Body of pancreas (tissue), 4 donors: Measurements from ENCODE around the gene NR2C2. TPM values are rescaled to one million over a fixed set of nuclear protein-coding genes. Genes with fewer than 3 reads are reported as not detected.

Experiments used
- ATAC-seq: fragments of 150-250 bp; one replicate; pipeline ENCODE4 v1.9.1; 2016
- DNase-seq, 4 donors: peaks; one replicate each; pipeline ENCODE4 v3.0.0-alpha.2; 2019
- H3K27ac ChIP-seq, 4 donors: fragments of 200-600 bp; sonication (generic); 1 replicate in 3 of 4; 2 replicates in 1 of 4; pipeline versions ENCODE4 v1.5.1 to v1.6.1; 2016 to 2019; ENCODE audit warnings: mild to moderate bottlenecking in 1 of 4, mixed read lengths in 1 of 4, moderate library complexity in 1 of 4
- H3K27me3 ChIP-seq, 2 donors: fragments of 200-600 bp; sonication (generic); one replicate each; pipeline ENCODE4 v1.6.0; 2016; ENCODE audit warnings: mild to moderate bottlenecking in 1 of 2
- H3K36me3 ChIP-seq, 2 donors: fragments of 200-600 bp; sonication (generic); replicated peaks in 1 of 2; 2 replicates each; pipeline ENCODE4 v1.5.1; 2016; ENCODE audit warnings: low read depth in 2 of 2; ENCODE audit not compliant: insufficient read depth in 1 of 2
- H3K4me1 ChIP-seq: fragments of 200-600 bp; sonication (generic); one replicate; pipeline ENCODE4 v1.6.0; 2016
- H3K4me3 ChIP-seq, 2 donors: fragments of 200-600 bp; sonication (generic); 1 replicate in 1 of 2; 2 replicates in 1 of 2; pipeline ENCODE4 v1.5.1; 2016 to 2019
- H3K9me3 ChIP-seq, 3 donors: fragments of 200-600 bp; sonication (generic); 1 replicate in 2 of 3; 2 replicates in 1 of 3; pipeline ENCODE4 v1.5.1; 2016
- POLR2A ChIP-seq, 3 donors: fragments of 450-650 bp; IDR thresholded peaks; one replicate each; pipeline ENCODE4 v1.6.1; 2016; ENCODE audit warnings: antibody characterized with exemption in 3 of 3, mild to moderate bottlenecking in 2 of 3
- WGBS, 2 donors: methylation state at CpG; one replicate each; pipeline ENCODE4 v1.1.5; 2017; 5-methylcytosine and 5-hydroxymethylcytosine counted together
- intact Hi-C: fragments of 100-400 bp; cut with DNase I; formaldehyde crosslinking; loops from one replicate; pipeline ENCODE4 v1.15.1; 2023
- total RNA-seq, 2 donors: library from RNA; depleted of rRNA; stranded (reverse); fragments of >200 nt; gene quantifications; one replicate each; pipeline ENCODE4 v1.1.0, GENCODE V29; 2016
- TF ChIP-seq, protein P1 (sequence below), 7 experiments: fragments of 450-650 bp in 4 of 7; fragments of 200-600 bp in 3 of 7; sonication (generic) in 3 of 7; IDR thresholded peaks; one replicate each; pipeline ENCODE4 v1.5.1; 2016 to 2019; ENCODE audit warnings: antibody characterized with exemption in 7 of 7

Gene NR2C2
- total RNA-seq, 2 donors from 2014 or later: 16.9 to 22.1 TPM

DNA sequence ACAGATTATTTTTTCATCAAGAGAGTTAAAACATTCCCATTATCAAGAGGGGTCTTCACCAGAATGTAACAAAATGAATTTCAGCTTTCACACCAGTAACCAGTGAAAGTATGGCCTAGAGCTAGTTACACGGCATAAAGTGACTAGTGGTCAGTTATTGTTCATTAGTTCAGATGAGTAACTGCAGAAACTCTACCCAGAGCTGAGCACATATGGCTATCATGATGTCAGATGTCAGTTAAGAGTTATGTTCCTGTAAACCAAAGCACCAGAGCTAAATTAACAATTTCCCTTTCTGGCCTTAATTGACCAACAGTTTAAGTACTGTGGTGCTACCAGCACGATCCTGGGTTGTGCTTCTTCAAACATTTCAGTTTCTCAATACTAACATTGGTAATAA lies 124.3 kb downstream of the NR2C2 start:
- 92 to 95% methylated on average over 2 of the region's 2 CpGs for WGBS, 2 donors
- DNase-seq (no peak), ATAC-seq (no peak)
- H3K4me1 ChIP-seq: no peaks in the 10 kb centered on the region
- H3K27ac ChIP-seq: no peak overlapping the region
- TF ChIP-seq POLR2A (IDR thresholded peaks at IDR 0.05): no peak
- TF ChIP-seq, protein P1, sequence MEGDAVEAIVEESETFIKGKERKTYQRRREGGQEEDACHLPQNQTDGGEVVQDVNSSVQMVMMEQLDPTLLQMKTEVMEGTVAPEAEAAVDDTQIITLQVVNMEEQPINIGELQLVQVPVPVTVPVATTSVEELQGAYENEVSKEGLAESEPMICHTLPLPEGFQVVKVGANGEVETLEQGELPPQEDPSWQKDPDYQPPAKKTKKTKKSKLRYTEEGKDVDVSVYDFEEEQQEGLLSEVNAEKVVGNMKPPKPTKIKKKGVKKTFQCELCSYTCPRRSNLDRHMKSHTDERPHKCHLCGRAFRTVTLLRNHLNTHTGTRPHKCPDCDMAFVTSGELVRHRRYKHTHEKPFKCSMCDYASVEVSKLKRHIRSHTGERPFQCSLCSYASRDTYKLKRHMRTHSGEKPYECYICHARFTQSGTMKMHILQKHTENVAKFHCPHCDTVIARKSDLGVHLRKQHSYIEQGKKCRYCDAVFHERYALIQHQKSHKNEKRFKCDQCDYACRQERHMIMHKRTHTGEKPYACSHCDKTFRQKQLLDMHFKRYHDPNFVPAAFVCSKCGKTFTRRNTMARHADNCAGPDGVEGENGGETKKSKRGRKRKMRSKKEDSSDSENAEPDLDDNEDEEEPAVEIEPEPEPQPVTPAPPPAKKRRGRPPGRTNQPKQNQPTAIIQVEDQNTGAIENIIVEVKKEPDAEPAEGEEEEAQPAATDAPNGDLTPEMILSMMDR (IDR thresholded peaks at IDR 0.05): no peak
- no peak overlapping the region for H3K4me3 ChIP-seq
- H3K27me3 ChIP-seq: no peaks in the 10 kb centered on the region
- H3K36me3 ChIP-seq: peaks cover 0 to 25% of the 10 kb centered on the region in 2 donors
- intact Hi-C loops: no loop called here
- H3K9me3 ChIP-seq: no peaks in the 10 kb centered on the region

DNA sequence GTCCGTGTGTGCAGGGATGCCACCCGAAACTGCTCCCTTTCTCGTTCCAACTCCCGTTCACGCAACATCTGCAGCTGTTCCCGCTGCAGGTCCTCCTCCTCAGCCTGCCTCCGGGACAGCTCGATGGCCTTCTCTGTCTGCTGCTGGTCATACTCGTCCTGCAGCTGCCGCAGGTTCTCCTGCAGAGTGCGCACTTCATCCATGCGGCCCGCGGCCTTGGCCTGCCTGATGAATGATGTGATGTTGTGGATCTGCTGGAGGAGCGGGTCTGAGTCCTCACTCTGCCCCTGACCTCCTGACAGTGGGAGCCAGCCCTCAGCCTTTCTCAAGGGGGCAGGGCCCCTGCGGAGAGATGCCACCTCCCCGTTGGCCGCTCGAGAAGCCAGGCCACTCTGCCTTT lies 127.1 kb downstream of the NR2C2 start:
- Histone ChIP-seq H3K9me3 (no peaks in the 10 kb centered on the region), H3K4me3 (no peak overlapping the region), H3K36me3 (peaks cover 0 to 39% of the 10 kb centered on the region in 2 donors), H3K27ac (no peak overlapping the region), H3K27me3 (no peaks in the 10 kb centered on the region), H3K4me1 (no peaks in the 10 kb centered on the region)
- ATAC-seq (no peak), DNase-seq (no peak)
- intact Hi-C loops: no loop called here
- WGBS, 2 donors: 88% methylated on average over 19 of the region's 19 CpGs
- TF ChIP-seq, protein P1 (IDR thresholded peaks at IDR 0.05): no peak
- no peak for TF ChIP-seq POLR2A (IDR thresholded peaks at IDR 0.05)

DNA sequence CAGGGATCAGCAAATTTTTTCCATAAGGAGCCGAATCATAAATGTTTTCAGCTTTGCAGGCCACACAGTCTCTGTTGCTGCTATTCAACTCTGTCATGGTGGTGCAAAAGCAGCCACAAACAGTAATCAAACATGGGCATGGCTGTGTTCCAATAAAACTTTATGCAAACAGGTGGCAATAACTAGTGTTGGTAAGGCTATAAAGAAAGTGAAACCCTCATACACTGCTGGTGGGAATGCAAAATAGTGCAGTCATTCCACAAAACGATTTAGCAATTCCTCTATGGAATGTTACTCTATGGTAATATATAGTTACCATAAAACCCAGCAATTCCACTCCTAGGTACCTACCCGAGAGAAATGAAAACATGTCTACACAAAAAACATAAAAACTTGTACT lies 131.7 kb downstream of the NR2C2 start:
- Histone ChIP-seq H3K36me3 (peaks cover 0 to 55% of the 10 kb centered on the region in 2 donors), H3K9me3 (no peaks in the 10 kb centered on the region), H3K27ac (no peak overlapping the region), H3K27me3 (no peaks in the 10 kb centered on the region), H3K4me1 (no peaks in the 10 kb centered on the region), H3K4me3 (no peak overlapping the region)
- DNase-seq (no peak), ATAC-seq (no peak)
- intact Hi-C loops: no loop called here
- WGBS, 2 donors: 81 to 85% methylated on average over 3 of the region's 3 CpGs
- no peak for TF ChIP-seq POLR2A (IDR thresholded peaks at IDR 0.05)
- TF ChIP-seq, protein P1 (IDR thresholded peaks at IDR 0.05): no peak

DNA sequence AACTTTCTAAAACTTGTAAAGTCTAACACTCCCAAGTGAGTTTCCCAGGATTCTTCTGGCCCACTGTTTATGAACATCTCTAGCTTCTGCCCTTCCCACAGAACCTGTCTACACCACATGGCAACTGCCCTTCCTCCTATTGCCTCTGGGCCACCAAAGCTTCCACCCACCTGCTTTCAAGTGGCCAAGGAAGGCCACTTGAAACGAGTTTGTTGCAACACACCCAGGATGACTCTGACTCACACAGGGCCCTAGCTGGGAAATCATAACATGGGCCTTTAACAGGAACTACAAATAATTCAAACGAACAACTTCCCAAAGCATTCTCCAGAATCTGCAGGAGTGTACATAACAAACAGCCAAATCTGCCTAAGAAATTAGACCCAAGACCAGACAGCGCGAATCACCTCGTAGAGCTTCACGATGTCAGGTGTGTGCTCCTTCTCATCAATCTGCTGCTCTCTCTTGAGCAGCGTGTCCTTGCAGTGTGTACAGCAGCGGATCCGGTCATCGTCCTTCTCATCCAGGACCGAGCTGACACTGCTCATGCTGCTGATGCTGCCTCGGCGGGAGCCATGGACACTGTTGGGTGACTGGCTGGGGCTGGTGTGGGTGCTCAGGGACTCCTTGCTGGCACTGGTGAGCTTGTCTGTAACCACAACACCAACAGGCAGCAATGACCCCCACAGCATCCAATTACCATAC lies 134.7 kb downstream of the NR2C2 start:
- WGBS, 2 donors: 88 to 94% methylated on average over 11 to 13 of the region's 13 CpGs
- Histone ChIP-seq H3K27me3 (no peaks in the 10 kb centered on the region), H3K4me1 (no peaks in the 10 kb centered on the region), H3K36me3 (peaks cover 0 to 46% of the 10 kb centered on the region in 2 donors), H3K4me3 (no peak overlapping the region), H3K9me3 (no peaks in the 10 kb centered on the region), H3K27ac (no peak overlapping the region)
- TF ChIP-seq, protein P1 (IDR thresholded peaks at IDR 0.05): no peak
- ATAC-seq (no peak), DNase-seq (no peak)
- intact Hi-C loops: no loop called here

DNA sequence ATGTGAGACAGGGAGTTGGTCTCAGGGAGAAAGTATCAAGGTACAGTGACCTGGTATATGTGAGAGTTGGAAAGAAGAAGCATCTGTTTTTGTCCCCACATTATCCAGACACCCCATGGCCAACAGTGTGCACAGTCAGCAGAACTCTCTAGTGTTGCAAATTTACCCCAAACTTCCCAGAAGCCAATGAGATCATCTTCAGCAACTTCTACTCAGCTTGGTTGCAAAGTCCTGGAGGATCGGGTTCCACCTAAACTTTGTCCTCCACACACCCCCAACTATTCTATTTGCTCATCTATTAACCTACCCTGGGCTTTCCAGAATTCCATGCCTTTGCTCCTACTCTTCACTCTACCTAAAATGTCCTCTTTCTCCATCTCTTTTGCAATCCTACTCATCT lies 135.9 kb downstream of the NR2C2 start:
- no peak overlapping the region for H3K27ac ChIP-seq
- intact Hi-C loops: no loop called here
- no peaks in the 10 kb centered on the region for H3K4me1 ChIP-seq
- no peak for TF ChIP-seq POLR2A (IDR thresholded peaks at IDR 0.05)
- TF ChIP-seq, protein P1 (IDR thresholded peaks at IDR 0.05): no peak
- DNase-seq (no peak), ATAC-seq (no peak)
- WGBS, 2 donors: 83 to 85% methylated on average over 1 of the region's 1 CpG
- H3K9me3 ChIP-seq: no peaks in the 10 kb centered on the region
- peaks cover 0 to 43% of the 10 kb centered on the region in 2 donors for H3K36me3 ChIP-seq
- no peaks in the 10 kb centered on the region for H3K27me3 ChIP-seq
- H3K4me3 ChIP-seq: no peak overlapping the region
